ENCODE measurements around the gene MPRIP.

Gene MPRIP

GRCh38 chr17:17161121-17161520, 118.9 kb downstream of the MPRIP start:
- CTCF ChIA-PET = interaction anchor here (0.6 to 1.1 kb wide), 2 partner anchors 19 to 807 kb away, joined by 3 to 5 read pairs; no protein-coding TSS in a partner anchor
- H3K36me3 ChIP-seq (ENCODE audit: control insufficient read depth in 2 of 2, insufficient read depth in 1 of 2, low read length in 2 of 2) = peaks cover 8 to 99% of the 10 kb centered on the region in 2 experiments
- H3K4me1 ChIP-seq (ENCODE audit: control insufficient read depth, insufficient read depth, low read length) = no peaks in the 10 kb centered on the region
- no peak for TF ChIP-seq ZNF311 (tag by site-specific recombination; IDR thresholded peaks at IDR 0.05; ENCODE audit: borderline replicate concordance)
- no peak for TF ChIP-seq ZFP69B (tag by site-specific recombination; IDR thresholded peaks at IDR 0.05)
- no peak for TF ChIP-seq BCL11B (tag by site-specific recombination; IDR thresholded peaks at IDR 0.05; ENCODE audit: low read depth)
- TF ChIP-seq ZSCAN23 (tag by site-specific recombination; IDR thresholded peaks at IDR 0.05) = no peak
- TF ChIP-seq ZBTB11 (tag by site-specific recombination; conservative IDR thresholded peaks at IDR 0.05; ENCODE audit: low read depth) = no peak
- no peak for TF ChIP-seq ZNF248 (tag by site-specific recombination; IDR thresholded peaks at IDR 0.05)
- TF ChIP-seq TCF7L2 (IDR thresholded peaks at IDR 0.05; ENCODE audit: borderline replicate concordance, low read depth, low read length) = no peak
- no peak for TF ChIP-seq ZNF610 (tag by site-specific recombination; IDR thresholded peaks at IDR 0.05; ENCODE audit: borderline replicate concordance)
- TF ChIP-seq ZNF518A (tag by site-specific recombination; conservative IDR thresholded peaks at IDR 0.05; ENCODE audit: low read depth) = no peak
- POLR2A ChIA-PET = interaction anchor here (0.5 kb wide), 1 partner anchor 335 kb away, joined by 5 read pairs; the partner anchor contains the start of gene RASD1
- no peak overlapping the region for H3K4me3 ChIP-seq (ENCODE audit: low read depth, low read length)
- no peak overlapping the region for H3K27ac ChIP-seq (ENCODE audit: extremely low read depth, low read depth, low read length)
- no peaks in the 10 kb centered on the region for H3K9me3 ChIP-seq (ENCODE audit: control insufficient read depth, insufficient read depth, low read depth, low read length)

- CTCF ChIA-PET = no interaction called here
- TF ChIP-seq ZNF548 (tag by site-specific recombination; IDR thresholded peaks at IDR 0.05) (no peak), ZNF394 (tag by site-specific recombination; IDR thresholded peaks at IDR 0.05; ENCODE audit: borderline replicate concordance) (no peak), ZNF621 (tag by site-specific recombination; IDR thresholded peaks at IDR 0.05) (no peak), ZNF10 (tag by site-specific recombination; IDR thresholded peaks at IDR 0.05) (no peak), PATZ1 (tag by site-specific recombination; IDR thresholded peaks at IDR 0.05) (no peak), ZNF335 (tag by site-specific recombination; conservative IDR thresholded peaks at IDR 0.05) (no peak), YY1 (tag by site-specific recombination; IDR thresholded peaks at IDR 0.05) (no peak)
- H3K4me1 ChIP-seq (ENCODE audit: control insufficient read depth, insufficient read depth, low read length) = no peaks in the 10 kb centered on the region
- no peaks in the 10 kb centered on the region for H3K9me3 ChIP-seq (ENCODE audit: control insufficient read depth, insufficient read depth, low read depth, low read length)
- no peak overlapping the region for H3K27ac ChIP-seq (ENCODE audit: extremely low read depth, low read depth, low read length)
- POLR2A ChIA-PET = interaction anchor here (0.5 kb wide), 1 partner anchor 335 kb away, joined by 5 read pairs; the partner anchor contains the start of gene RASD1
- peaks cover 8 to 99% of the 10 kb centered on the region in 2 experiments for H3K36me3 ChIP-seq (ENCODE audit: control insufficient read depth in 2 of 2, insufficient read depth in 1 of 2, low read length in 2 of 2)
- no peak overlapping the region for H3K4me3 ChIP-seq (ENCODE audit: low read depth, low read length)
These were observed 119.5 kb downstream of the MPRIP start for GRCh38 chr17:17161759-17162158.
